Sigmoid colon (tissue), 7 donors: Measurements from ENCODE around the gene CYS1. TPM values are rescaled to one million over a fixed set of nuclear protein-coding genes. Genes with fewer than 3 reads are reported as not detected.

Source experiments
- DNase-seq: peaks from one replicate; pipeline ENCODE4 v3.0.0-alpha.2; 2019
- H3K27ac ChIP-seq, 4 donors: fragments of 200-600 bp; sonication (generic); one replicate each; pipeline ENCODE4 v1.5.1; 2016 to 2019; ENCODE audit warnings: mild to moderate bottlenecking in 1 of 4
- H3K27me3 ChIP-seq, 3 donors: fragments of 200-600 bp; sonication (generic); one replicate each; pipeline ENCODE4 v1.5.1; 2019; ENCODE audit warnings: mild to moderate bottlenecking in 1 of 3
- H3K36me3 ChIP-seq, 4 donors: fragments of 200-600 bp; sonication (generic); one replicate each; pipeline ENCODE4 v1.5.1; 2016 to 2019
- H3K4me1 ChIP-seq, 4 donors: fragments of 200-600 bp; sonication (generic); one replicate each; pipeline ENCODE4 v1.5.1; 2017 to 2019
- H3K4me3 ChIP-seq, 4 donors: fragments of 200-600 bp; sonication (generic); one replicate each; pipeline ENCODE4 v1.5.1; 2017 to 2019; ENCODE audit warnings: mild to moderate bottlenecking in 2 of 4, moderate library complexity in 1 of 4
- H3K9me3 ChIP-seq, 4 donors: fragments of 200-600 bp in 3 of 4; sonication (generic) in 3 of 4; one replicate each; pipeline versions ENCODE4 v1.5.1 to v1.6.1; 2013 to 2019
- EP300 ChIP-seq, 4 donors: sonication (generic); formaldehyde crosslinking; IDR thresholded peaks; one replicate each; pipeline ENCODE4 v1.6.1; 2017; ENCODE audit warnings: antibody characterized with exemption in 4 of 4
- POLR2A ChIP-seq, 2 donors: fragments of 450-650 bp; IDR thresholded peaks; one replicate each; pipeline ENCODE4 v1.6.1; 2016; ENCODE audit warnings: antibody characterized with exemption in 2 of 2, mild to moderate bottlenecking in 2 of 2, moderate library complexity in 2 of 2
- POLR2AphosphoS5 ChIP-seq, 4 donors: sonication (generic); formaldehyde crosslinking; IDR thresholded peaks; one replicate each; pipeline ENCODE4 v1.6.1; 2017; ENCODE audit warnings: antibody characterized with exemption in 4 of 4
- WGBS, 2 donors: extraction: QIAGEN DNeasy Blood & Tissue Kit; methylation state at CpG; one replicate each; pipeline ENCODE4 v1.1.7; 2013; 5-methylcytosine and 5-hydroxymethylcytosine counted together
- intact Hi-C: fragments of 100-400 bp; cut with DNase I; formaldehyde crosslinking; loops from one replicate; pipeline ENCODE4 v1.15.1; 2023
- polyA plus RNA-seq, 3 donors: library from polyadenylated mRNA; stranded (reverse); fragments of 200-250 nt; gene quantifications; one replicate each; pipeline ENCODE4 v1.2.3, GENCODE V29; 2013
- total RNA-seq, 4 donors: library from RNA; depleted of rRNA; stranded (reverse); fragments of >200 nt; gene quantifications; one replicate each; pipeline ENCODE4 v1.1.0, GENCODE V29; 2016
- TF ChIP-seq, protein P1 (sequence below), 4 experiments: fragments of 450-650 bp in 3 of 4; fragments of 200-600 bp in 1 of 4; IDR thresholded peaks; one replicate each; pipeline ENCODE4 v1.5.1; 2016 to 2019; ENCODE audit warnings: antibody characterized with exemption in 4 of 4, mild to moderate bottlenecking in 3 of 4, moderate library complexity in 2 of 4
- donor health status: healthy with polysubstance abuse.
- donor health status: Bipolar disorder and iron deficiency.
- donor health status: healthy.

Gene CYS1
- total and polyA plus RNA-seq, 7 donors, result 0.46 to 24.6 (median 7.5) TPM

- no peaks in the 10 kb centered on the region for H3K27me3 ChIP-seq
- H3K36me3 ChIP-seq, result peaks cover 0 to 57% (median 24%) of the 10 kb centered on the region in 4 donors
- intact Hi-C loops, result no loop called here
- no peaks in the 10 kb centered on the region for H3K9me3 ChIP-seq
- DNase-seq, result no peak
- WGBS, 2 donors, result 75 to 77% methylated on average over 7 of the region's 7 CpGs
- peaks cover 0 to 44% (median 30%) of the 10 kb centered on the region in 4 donors for H3K4me1 ChIP-seq
- H3K27ac ChIP-seq, result no peak overlapping the region
- no peak overlapping the region for H3K4me3 ChIP-seq
- no peak for TF ChIP-seq POLR2AphosphoS5 (IDR thresholded peaks at IDR 0.05)
- TF ChIP-seq, protein P1, sequence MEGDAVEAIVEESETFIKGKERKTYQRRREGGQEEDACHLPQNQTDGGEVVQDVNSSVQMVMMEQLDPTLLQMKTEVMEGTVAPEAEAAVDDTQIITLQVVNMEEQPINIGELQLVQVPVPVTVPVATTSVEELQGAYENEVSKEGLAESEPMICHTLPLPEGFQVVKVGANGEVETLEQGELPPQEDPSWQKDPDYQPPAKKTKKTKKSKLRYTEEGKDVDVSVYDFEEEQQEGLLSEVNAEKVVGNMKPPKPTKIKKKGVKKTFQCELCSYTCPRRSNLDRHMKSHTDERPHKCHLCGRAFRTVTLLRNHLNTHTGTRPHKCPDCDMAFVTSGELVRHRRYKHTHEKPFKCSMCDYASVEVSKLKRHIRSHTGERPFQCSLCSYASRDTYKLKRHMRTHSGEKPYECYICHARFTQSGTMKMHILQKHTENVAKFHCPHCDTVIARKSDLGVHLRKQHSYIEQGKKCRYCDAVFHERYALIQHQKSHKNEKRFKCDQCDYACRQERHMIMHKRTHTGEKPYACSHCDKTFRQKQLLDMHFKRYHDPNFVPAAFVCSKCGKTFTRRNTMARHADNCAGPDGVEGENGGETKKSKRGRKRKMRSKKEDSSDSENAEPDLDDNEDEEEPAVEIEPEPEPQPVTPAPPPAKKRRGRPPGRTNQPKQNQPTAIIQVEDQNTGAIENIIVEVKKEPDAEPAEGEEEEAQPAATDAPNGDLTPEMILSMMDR (IDR thresholded peaks at IDR 0.05), result no peak
- TF ChIP-seq EP300 (IDR thresholded peaks at IDR 0.05), result no peak
- TF ChIP-seq POLR2A (IDR thresholded peaks at IDR 0.05), result no peak
Measured at GRCh38 chr2:10054424-10054823, 25.8 kb downstream of the CYS1 start.

DNA sequence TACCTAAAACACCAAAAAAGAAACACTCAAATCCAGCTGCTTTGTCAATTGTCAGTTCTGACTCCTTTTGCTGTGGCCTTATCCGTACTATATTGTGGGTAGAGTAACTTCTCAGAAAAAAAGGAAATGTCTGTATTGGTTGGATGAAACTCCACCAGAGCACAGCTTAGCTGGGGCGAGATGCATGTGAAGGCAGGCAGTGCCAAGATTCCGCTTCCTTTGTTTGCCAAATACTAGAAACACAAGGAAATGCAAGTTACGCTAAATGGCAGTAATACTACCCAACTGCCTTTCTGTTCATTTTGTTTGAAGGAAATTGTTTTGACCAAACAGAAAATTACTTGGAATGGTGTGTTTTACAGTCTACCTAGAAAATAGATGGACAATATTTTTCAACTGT lies 26.9 kb downstream of the CYS1 start:
- H3K27ac ChIP-seq, result no peak overlapping the region
- H3K9me3 ChIP-seq, result no peaks in the 10 kb centered on the region
- peaks cover 0 to 54% (median 39%) of the 10 kb centered on the region in 4 donors for H3K4me1 ChIP-seq
- WGBS, 2 donors, result 67 to 74% methylated on average over 4 of the region's 4 CpGs
- intact Hi-C loops, result no loop called here
- H3K36me3 ChIP-seq, result peaks cover 2 to 65% (median 30%) of the 10 kb centered on the region in 4 donors
- TF ChIP-seq, protein P1 (IDR thresholded peaks at IDR 0.05), result no peak
- TF ChIP-seq EP300 (IDR thresholded peaks at IDR 0.05), result no peak
- no peak for TF ChIP-seq POLR2AphosphoS5 (IDR thresholded peaks at IDR 0.05)
- no peak for TF ChIP-seq POLR2A (IDR thresholded peaks at IDR 0.05)
- no peak for DNase-seq
- H3K27me3 ChIP-seq, result no peaks in the 10 kb centered on the region
- H3K4me3 ChIP-seq, result no peak overlapping the region

DNA sequence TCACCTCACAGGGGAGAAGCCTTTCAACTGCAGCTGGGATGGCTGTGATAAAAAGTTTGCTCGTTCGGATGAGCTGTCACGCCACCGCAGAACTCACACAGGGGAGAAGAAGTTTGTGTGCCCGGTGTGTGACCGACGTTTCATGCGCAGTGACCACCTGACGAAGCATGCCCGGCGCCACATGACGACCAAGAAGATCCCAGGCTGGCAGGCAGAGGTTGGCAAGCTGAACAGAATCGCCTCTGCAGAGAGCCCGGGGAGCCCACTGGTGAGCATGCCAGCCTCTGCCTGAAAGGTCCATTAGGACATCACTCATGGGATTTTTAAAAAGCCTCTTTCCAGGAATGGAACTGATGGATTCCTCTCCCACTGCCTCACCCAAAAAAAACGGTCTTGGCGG lies 28.0 kb downstream of the CYS1 start:
- H3K9me3 ChIP-seq, result no peaks in the 10 kb centered on the region
- H3K4me3 ChIP-seq, result no peak overlapping the region
- H3K27me3 ChIP-seq, result no peaks in the 10 kb centered on the region
- TF ChIP-seq POLR2A (IDR thresholded peaks at IDR 0.05) (no peak), POLR2AphosphoS5 (IDR thresholded peaks at IDR 0.05) (no peak)
- peaks cover 0 to 56% (median 43%) of the 10 kb centered on the region in 4 donors for H3K4me1 ChIP-seq
- H3K27ac ChIP-seq, result no peak overlapping the region
- 93% methylated on average over 16 of the region's 16 CpGs for WGBS, 2 donors
- DNase-seq, result no peak
- H3K36me3 ChIP-seq, result peaks cover 13 to 76% (median 39%) of the 10 kb centered on the region in 4 donors
- intact Hi-C loops, result no loop called here

DNA sequence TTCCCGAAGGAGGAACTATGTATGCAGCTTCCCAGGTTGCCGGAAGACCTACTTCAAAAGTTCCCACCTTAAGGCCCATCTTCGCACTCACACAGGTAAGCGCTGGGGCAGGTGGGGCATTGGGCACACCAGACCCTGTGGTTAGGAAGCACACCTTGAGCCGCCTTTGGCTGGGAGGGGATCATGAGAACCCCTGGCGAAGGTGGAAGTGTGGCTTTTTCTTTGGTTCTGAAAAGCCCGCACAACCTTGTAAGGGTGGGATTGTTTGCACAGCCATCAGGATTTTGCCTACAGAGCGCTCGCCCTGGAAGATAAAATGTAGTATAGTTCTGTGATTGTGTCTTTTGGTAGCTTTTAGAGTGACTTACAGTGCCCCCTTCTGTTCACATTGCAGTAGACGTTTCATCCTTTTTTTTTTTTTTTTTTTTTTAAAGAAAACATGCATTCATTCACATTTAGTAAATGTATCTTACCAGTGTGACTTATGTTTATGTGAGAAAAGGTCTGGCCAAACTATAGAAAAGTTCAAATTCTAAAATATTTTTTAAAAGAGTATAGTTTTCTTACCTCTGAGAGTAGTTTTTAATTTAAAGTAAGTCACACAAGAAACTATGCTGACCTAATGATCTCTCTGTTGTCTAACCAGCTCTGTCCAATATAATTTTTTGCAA lies 31.6 kb downstream of the CYS1 start:
- H3K36me3 ChIP-seq, result peaks cover 13 to 71% (median 31%) of the 10 kb centered on the region in 4 donors
- no peak for TF ChIP-seq EP300 (IDR thresholded peaks at IDR 0.05)
- no peak for TF ChIP-seq POLR2AphosphoS5 (IDR thresholded peaks at IDR 0.05)
- no peak for TF ChIP-seq POLR2A (IDR thresholded peaks at IDR 0.05)
- TF ChIP-seq, protein P1 (IDR thresholded peaks at IDR 0.05), result peak in 3 of 4 experiments; percentile 37 to 44 (median 42)
- intact Hi-C loops, result loop anchor here (2.0 to 10.0 kb wide), 3 partner anchors 206 to 414 kb away; partner anchors contain the start of genes TAF1B and YWHAQ
- no peaks in the 10 kb centered on the region for H3K9me3 ChIP-seq
- H3K27me3 ChIP-seq, result no peaks in the 10 kb centered on the region
- no peak for DNase-seq
- peaks cover 0 to 77% (median 60%) of the 10 kb centered on the region in 4 donors for H3K4me1 ChIP-seq
- WGBS, 2 donors, result 49 to 65% methylated on average over 10 of the region's 10 CpGs
- no peak overlapping the region for H3K4me3 ChIP-seq
- H3K27ac ChIP-seq, result peak overlapping the region; percentile 39 to 98 (median 70)

GRCh38 chr2:10047616-10048500 lies 32.4 kb downstream of the CYS1 start:
- no peak overlapping the region for H3K4me3 ChIP-seq
- H3K4me1 ChIP-seq, result peaks cover 0 to 69% (median 56%) of the 10 kb centered on the region in 4 donors
- no peaks in the 10 kb centered on the region for H3K9me3 ChIP-seq
- no peak for DNase-seq
- H3K27ac ChIP-seq, result peak overlapping the region; percentile 39 to 98 (median 70)
- peaks cover 13 to 63% (median 26%) of the 10 kb centered on the region in 4 donors for H3K36me3 ChIP-seq
- WGBS, 2 donors, result 88 to 95% methylated on average over 15 of the region's 15 CpGs
- intact Hi-C loops, result loop anchor here (2.0 to 10.0 kb wide), 3 partner anchors 206 to 413 kb away; partner anchors contain the start of genes TAF1B and YWHAQ
- H3K27me3 ChIP-seq, result no peaks in the 10 kb centered on the region
- TF ChIP-seq POLR2A (IDR thresholded peaks at IDR 0.05) (no peak), POLR2AphosphoS5 (IDR thresholded peaks at IDR 0.05) (no peak), EP300 (IDR thresholded peaks at IDR 0.05) (no peak)
- TF ChIP-seq, protein P1 (IDR thresholded peaks at IDR 0.05), result no peak
